KOPT-K1 (cell line): ENCODE results near the gene CC2D1A.

Source experiments
- H3K27ac ChIP-seq: fragments of 200-600 bp; sonication (generic); 2 replicates; pipeline ENCODE4 v1.5.1; 2016; ENCODE audit warnings: antibody characterized with exemption, mild to moderate bottlenecking, low read depth, low read length; ENCODE audit not compliant: poor library complexity, severe bottlenecking
- H3K36me3 ChIP-seq: fragments of 200-600 bp; sonication (generic); 2 replicates; pipeline ENCODE4 v1.5.1; 2017; ENCODE audit warnings: antibody characterized with exemption, mild to moderate bottlenecking, low read length, moderate library complexity; ENCODE audit not compliant: insufficient read depth
- H3K9me3 ChIP-seq: fragments of 200-600 bp; sonication (generic); 2 replicates; pipeline ENCODE4 v1.5.1; 2017; ENCODE audit warnings: antibody characterized with exemption, low read length, mild to moderate bottlenecking; ENCODE audit not compliant: insufficient read depth, poor library complexity, severe bottlenecking

Gene CC2D1A

DNA sequence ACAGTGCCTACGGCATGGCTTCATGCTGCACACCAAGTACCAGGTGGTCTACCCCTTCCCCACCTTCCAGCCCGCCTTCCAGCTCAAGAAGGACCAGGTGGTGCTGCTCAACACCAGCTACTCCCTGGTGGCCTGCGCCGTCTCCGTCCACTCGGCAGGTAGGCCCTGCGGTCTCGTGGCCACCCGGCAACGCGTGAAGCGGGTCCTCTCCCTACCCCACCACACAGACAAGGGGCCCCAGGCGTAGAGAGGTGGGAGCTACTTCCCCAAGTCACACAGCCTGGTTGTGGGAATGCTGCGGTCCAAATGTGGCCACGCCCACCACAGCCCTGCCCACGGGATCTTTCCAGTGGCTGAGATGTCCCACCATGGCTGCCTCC lies 50.4 kb downstream of the CC2D1A start:
- Histone ChIP-seq H3K36me3 (peaks cover 78% of the 10 kb centered on the region), H3K9me3 (no peaks in the 10 kb centered on the region)

DNA sequence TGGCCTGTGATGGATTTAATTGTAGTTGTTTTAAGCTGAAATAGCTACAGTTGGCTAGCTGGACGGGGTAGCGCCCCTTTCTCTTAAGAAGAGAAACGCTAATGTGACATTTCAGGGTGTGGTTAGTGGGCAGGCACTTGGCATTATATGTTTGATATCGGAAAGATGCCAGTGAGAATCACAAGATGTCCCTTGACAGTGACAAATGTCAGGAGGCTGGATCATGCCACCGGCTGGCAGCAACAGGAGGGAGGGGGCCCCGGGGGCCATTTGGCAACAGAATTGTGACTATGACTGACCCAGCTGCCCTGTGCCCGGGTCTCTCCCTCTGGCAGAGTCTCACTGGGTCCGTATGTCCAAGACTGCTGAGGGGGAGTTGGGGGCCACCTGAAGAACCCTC lies 51.0 kb downstream of the CC2D1A start:
- Histone ChIP-seq H3K36me3 (peaks cover 85% of the 10 kb centered on the region), H3K27ac (no peak overlapping the region), H3K9me3 (no peaks in the 10 kb centered on the region)

More for the DNA sequence above, 50.4 kb downstream of the CC2D1A start:
- H3K27ac ChIP-seq = no peak overlapping the region

DNA sequence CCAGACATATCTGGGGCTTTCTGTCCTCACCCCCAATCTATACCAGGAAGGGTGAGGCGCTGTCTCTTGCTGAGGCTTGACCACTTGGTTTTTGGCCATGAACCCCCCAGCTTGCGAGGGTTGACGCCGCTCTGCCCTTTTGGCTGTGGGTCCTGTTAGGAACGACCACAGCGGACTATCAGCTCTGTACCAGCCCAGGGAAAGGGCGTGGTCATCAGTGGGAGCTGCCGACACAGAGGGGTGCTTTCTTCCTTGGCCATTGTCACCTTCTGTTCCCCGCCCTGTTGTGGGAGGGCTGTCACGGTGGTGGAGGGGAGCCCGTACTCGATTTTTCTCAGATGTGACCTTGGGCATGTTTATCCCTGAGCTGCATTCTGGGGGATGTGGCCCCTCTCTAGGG lies 52.0 kb downstream of the CC2D1A start:
- no peaks in the 10 kb centered on the region for H3K9me3 ChIP-seq
- no peak overlapping the region for H3K27ac ChIP-seq
- H3K36me3 ChIP-seq = peaks cover 92% of the 10 kb centered on the region

DNA sequence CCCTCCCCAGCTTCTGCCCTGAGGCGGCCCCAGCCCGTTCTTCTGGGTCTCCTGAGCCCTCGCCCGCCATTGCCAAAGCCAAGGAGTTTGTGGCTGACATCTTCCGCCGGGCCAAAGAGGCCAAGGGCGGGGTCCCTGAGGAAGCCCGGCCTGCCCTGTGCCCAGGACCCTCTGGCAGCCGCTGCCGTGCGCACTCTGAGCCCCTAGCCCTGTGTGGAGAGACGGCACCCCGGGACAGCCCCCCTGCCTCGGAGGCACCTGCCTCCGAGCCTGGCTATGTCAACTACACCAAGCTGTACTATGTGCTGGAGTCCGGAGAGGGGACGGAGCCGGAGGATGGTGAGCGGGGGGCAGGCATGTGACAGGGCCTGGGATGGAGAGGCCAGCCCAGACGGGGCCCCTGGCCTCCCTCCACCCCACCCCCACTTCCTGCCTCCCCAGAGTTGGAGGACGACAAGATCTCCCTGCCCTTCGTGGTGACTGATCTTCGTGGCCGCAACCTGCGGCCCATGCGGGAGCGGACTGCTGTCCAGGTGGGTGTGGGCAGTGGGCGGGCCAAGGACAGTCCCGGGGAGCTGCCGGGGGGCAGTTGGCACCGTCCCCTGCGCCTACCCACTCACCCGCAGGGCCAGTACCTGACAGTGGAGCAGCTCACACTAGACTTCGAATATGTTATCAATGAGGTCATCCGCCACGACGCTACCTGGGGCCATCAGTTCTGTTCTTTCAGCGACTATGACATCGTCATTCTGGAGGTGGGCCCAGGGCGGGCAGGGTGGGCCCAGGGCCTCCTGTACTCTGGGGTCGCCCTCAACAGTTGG lies 53.4 kb downstream of the CC2D1A start:
- Histone ChIP-seq H3K36me3 (peaks cover 88% of the 10 kb centered on the region), H3K27ac (no peak overlapping the region), H3K9me3 (no peaks in the 10 kb centered on the region)

DNA sequence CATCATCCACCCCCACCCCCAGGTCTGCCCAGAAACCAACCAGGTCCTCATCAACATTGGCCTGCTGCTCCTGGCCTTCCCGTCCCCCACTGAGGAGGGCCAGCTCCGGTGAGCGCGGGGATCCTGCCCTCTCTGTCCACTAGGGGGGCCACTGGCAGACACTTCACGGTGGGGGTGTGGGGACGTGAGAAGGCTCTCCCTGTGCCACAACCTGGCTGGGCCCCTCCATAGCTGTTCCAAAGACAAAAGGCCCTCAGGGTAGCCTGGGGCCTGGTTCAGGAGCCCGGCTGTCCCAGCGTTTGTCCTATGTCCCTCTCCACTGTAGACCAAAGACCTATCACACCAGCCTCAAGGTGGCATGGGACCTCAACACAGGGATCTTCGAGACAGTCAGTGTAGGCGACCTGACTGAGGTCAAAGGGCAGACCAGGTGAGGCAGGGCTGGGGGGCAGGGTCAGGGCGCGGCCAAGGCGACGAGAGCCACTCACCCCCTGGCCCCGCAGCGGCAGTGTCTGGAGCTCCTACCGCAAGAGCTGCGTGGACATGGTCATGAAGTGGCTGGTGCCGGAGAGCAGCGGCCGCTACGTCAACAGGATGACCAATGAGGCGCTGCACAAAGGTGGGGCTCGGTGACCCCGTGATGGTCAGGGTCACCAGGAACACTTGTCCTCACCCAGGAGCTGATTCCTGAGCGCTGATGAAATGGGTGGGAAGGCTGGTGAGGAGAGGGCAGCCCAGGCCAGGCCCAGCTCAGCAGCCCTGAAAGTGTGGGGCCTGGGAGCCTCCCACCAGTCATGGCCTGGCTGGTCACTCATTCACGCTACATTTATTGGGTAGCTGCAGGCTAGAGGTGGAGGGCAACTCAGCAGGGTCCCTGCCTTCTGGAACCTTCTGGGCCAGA lies 54.2 kb downstream of the CC2D1A start:
- Histone ChIP-seq H3K36me3 (peaks cover 84% of the 10 kb centered on the region), H3K9me3 (no peaks in the 10 kb centered on the region), H3K27ac (no peak overlapping the region)

DNA sequence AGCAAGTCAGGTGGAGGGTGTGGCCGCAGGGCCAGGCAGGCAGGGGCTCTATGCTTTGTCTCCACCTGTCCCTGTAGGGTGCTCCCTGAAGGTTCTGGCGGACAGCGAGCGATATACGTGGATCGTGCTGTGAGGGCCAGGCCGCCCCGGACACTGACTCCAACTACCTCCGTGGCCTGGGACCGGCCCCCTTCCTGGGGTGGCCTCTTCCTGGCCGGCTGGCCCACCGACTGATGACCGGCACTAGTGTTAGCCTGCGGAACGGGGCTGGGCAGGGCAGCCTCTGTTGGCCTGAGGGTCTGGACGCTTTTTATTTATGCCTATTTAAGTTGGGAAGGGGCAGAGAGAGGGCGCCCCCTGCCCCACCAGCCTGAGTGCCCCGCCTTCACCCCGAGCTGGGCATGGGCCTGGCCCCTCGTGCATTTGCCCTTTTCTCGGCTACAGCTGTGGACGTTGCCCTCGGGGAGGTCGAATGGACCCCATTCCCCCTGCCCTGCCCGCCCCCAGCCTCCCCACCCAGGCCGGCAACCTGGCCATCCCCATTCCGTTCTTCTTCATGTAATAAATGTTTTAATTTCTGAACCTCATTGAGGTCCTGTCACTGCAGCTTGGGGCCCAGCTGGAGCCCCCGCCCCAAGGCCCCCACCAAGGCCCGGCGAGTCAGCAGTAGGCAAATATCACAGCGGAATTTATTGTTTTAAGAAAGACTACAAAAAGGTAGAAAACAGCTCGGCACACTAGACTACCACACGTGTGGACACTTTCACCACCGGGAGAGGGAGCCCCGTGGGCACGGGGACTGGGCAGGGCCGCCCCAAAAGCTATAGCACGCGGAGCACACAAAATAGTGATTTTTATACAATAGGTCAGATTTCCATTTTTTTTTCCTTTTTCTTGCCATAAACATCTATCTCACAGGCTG lies 55.1 kb downstream of the CC2D1A start:
- H3K27ac ChIP-seq = no peak overlapping the region
- no peaks in the 10 kb centered on the region for H3K9me3 ChIP-seq
- peaks cover 84% of the 10 kb centered on the region for H3K36me3 ChIP-seq

DNA sequence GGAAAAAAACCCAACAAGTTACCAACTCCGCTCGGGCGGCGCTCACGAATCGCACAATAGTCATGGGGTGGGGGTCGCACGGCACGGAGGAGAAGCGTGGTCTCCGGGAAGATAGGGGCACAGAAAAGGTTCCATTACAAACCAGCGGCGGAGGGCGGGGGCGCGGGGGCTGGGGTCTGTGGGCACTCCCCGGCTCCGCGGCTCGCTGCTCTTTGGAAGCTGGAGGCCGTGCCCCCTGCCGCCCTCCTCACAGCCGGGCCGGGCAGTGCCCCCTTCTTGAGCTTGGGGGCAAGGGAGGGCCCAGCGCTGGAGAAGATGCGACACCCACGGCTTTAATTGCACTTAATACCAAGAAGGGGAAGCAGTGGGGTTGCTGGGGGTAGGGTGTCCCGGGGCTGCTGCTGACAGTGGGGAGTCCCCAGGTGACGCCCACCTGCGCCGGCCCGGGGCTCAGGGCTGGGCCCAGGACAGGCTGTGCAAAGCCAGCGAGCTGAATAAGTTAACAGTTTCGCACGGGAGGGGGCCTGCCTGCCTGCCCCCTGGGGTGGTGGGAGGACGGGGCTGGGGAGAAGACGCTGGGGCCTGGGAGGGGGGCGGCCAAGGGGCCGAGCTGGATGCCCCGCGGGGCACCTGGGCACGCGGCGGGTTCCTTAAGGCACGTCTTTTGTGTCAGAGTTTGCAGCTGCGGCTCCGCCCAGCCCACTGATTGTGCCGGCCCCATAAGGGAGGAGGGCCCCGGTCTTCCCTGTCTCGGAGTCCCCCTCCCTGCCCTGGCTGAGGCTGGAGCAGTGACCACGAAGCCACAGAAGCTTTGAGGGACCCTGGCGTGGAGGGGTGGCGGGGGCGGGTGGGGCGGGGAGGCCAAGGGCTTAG lies 56.1 kb downstream of the CC2D1A start:
- H3K9me3 ChIP-seq = no peaks in the 10 kb centered on the region
- peaks cover 84% of the 10 kb centered on the region for H3K36me3 ChIP-seq
- H3K27ac ChIP-seq = no peak overlapping the region

DNA sequence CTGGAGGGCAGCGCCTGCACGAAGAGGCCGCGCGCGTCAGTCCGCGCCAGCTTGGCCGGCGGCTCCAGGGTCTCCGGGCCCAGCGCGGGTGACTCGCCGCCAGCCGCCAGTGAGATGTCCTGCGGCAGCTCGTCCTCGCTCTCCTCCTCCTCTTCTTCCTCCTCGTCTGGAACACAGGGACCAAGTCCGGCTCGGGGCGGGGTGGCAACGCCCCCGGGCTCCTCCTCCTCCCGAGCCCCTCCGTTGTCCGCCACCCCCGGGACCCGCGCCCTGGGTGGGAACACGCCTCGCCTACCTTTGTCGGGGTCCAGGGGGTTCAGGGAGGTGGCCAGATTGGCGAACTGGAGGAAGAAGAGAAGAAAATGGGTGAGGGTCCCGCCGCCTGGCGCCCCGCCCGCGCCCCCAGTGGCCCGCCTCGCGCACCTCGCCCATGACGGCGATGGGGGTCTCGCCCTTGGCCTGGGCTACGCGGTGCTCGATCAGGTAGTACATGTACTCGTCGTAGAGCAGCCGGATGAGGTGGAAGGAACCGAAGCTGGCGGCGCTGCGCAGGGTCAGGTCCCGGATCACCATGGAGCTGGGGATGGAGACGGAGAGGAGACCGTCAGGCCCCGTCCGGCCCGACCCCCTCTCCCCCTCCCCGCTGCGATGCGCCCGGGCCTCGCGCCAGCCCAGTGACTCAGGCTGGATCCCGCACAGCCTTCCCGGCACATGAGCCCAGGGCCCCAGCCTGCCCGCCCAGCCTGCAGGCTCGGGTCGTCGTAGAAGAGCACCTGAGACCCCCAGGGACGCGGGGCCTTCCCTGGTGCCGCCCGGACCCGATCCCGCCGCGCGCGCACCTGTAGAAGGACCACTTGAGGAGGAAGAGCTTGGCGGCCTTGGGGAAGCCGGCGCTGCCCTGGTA lies 57.0 kb downstream of the CC2D1A start:
- Histone ChIP-seq H3K9me3 (no peaks in the 10 kb centered on the region), H3K36me3 (peaks cover 84% of the 10 kb centered on the region), H3K27ac (no peak overlapping the region)

DNA sequence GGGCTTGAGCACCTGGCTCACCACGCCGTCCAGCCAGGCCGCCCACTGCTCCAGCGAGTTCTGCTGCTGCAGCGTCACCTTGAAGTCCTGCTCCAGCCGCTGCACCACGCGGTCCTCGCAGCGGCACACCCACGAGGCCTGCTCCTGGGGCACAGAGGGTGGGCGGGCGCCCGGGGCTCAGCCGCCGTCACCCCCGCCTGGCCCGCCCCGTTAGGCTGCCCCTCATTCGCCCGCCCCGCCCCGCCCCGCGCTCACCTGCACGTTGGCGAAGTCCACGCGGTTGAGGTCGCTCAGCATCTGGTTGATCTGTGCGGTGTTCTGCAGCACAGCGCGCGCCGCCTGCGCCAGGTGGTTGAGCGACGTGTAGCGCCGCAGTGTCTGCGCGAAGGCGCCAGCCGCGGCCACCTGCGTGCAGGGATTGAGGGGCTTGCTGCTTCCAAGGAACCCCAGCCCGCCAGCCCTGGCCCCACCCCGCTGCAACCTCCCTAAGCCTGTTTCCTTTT lies 57.7 kb downstream of the CC2D1A start:
- Histone ChIP-seq H3K36me3 (peaks cover 84% of the 10 kb centered on the region), H3K9me3 (no peaks in the 10 kb centered on the region), H3K27ac (no peak overlapping the region)

DNA sequence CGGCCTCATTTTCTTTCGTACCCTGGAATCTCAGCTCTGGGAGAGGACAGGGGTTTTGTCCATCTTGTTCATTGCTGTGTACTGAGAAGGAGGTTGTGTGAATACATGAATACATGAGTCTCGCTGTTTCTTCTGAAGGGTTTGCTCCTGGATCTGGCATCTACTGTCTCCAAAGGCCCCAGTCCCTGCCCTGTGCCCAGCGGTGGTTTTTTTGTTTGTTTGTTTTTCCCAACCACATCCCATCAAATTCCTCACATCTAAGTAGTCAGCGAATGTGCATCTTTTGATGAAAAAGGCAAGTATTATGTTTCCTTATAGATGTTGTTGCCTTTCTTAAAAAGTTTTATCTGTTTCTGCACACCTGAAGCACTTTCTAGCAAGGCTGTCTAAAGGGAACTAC lies 58.8 kb downstream of the CC2D1A start:
- H3K9me3 ChIP-seq = no peaks in the 10 kb centered on the region
- H3K27ac ChIP-seq = no peak overlapping the region
- peaks cover 84% of the 10 kb centered on the region for H3K36me3 ChIP-seq

DNA sequence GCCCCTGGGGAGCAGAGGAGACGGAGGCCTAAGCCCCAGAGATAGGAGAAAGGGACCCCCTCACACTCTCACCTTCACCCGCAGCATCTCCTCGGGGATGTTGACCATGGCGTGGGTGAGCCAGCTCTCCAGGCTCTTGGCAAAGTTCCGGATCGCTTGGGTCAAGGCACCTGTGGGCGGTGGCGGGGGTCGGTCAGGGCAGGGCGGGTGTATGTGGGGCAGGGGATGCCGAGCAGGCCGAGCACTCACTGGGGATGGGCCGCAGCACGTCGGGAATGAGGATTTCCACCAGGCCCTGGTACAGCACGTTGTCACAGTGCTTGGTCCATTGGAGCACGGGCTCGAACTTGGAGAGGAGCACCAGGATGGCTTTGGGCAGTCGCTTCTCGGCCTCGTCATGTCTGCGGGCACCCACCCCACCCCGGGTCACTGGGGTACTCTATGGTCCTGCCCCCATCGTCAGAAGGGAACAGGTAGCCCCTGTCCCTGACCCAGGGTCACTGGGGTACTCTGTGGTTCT lies 59.4 kb downstream of the CC2D1A start:
- no peaks in the 10 kb centered on the region for H3K9me3 ChIP-seq
- peaks cover 84% of the 10 kb centered on the region for H3K36me3 ChIP-seq
- H3K27ac ChIP-seq = no peak overlapping the region

DNA sequence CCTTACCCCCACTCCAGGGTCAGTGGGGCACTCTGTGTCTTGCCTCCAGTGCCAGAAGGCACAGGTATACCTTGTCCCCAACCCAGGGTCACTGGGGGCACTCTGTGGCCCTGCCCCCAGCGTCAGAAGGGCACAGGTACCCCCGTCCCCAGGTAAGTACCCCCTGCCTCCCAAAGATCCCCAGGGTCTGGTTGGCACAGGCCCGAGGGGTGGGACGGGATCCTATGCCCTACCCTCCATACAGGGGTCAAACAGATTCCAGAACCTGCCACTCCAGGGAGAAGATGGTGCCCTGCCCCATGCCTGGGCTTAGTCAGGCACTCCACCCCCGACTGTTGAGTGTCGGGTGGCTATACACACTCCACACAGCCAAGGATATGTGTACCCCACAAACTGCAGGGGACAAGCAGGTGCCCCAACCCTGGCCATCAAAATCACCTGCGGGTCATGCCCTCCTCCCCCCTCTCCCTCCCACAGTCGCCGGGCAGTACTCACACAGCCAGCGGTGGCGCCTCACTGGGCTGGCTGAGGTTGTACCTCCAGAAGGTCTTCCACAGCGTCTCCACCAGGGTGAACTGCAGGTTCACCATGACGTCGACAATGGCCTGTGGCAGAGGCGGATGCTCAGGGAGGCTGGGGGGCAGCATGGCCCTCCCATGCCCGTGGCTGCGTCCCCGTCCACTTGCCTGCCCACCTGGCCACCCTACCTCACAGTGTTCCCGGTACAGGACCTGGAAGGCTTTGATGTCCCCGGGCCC lies 60.1 kb downstream of the CC2D1A start:
- peaks cover 77% of the 10 kb centered on the region for H3K36me3 ChIP-seq
- no peaks in the 10 kb centered on the region for H3K9me3 ChIP-seq
- H3K27ac ChIP-seq = no peak overlapping the region
